OCI-LY1 (cell line): Measurements from ENCODE around the gene UBE2Z.

ENCODE experiments used
- EZH2 ChIP-seq: fragments of 200-600 bp; sonication (generic), shearing (Covaris generic); IDR thresholded peaks from 2 replicates; pipeline ENCODE4 v1.8.0; 2017; ENCODE audit warnings: borderline replicate concordance, mixed run types, mild to moderate bottlenecking, antibody characterized with exemption, low read length, moderate library complexity, mixed read lengths
- TF ChIP-seq, protein P1 (sequence below): fragments of 200-600 bp; sonication (generic), shearing (Covaris generic); IDR thresholded peaks from 2 replicates; pipeline ENCODE4 v1.5.1; 2017; ENCODE audit warnings: mild to moderate bottlenecking, antibody characterized with exemption, low read length, moderate library complexity, mixed read lengths

DNA sequence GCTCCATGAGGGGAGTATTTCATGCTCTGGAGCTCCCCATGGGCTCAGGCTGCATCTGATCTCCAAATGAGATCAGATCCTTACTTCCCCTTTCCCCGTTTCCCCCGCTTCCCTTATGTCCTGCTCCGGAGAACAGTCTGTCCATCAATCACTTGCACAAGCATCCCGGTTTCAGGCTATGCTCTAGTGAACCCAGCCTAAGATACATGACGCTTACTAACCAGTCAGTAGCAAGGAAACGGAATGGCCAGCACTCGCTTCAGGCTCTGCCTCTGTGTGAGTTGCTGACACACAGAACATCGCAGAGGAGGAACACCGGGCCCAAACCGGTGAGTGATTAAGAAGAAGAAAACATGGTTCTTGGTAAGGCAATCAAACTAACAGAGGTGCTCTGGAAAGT, 25.0 kb upstream of the UBE2Z start:
- TF ChIP-seq, protein P1, sequence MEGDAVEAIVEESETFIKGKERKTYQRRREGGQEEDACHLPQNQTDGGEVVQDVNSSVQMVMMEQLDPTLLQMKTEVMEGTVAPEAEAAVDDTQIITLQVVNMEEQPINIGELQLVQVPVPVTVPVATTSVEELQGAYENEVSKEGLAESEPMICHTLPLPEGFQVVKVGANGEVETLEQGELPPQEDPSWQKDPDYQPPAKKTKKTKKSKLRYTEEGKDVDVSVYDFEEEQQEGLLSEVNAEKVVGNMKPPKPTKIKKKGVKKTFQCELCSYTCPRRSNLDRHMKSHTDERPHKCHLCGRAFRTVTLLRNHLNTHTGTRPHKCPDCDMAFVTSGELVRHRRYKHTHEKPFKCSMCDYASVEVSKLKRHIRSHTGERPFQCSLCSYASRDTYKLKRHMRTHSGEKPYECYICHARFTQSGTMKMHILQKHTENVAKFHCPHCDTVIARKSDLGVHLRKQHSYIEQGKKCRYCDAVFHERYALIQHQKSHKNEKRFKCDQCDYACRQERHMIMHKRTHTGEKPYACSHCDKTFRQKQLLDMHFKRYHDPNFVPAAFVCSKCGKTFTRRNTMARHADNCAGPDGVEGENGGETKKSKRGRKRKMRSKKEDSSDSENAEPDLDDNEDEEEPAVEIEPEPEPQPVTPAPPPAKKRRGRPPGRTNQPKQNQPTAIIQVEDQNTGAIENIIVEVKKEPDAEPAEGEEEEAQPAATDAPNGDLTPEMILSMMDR: no peak
- no peak for TF ChIP-seq EZH2
